Measurements from ENCODE around the gene TENM4. TPM values are rescaled to one million over a fixed set of nuclear protein-coding genes. Genes with fewer than 3 reads are reported as not detected.

The TENM4 gene
- total and polyA plus RNA-seq, 2 of the 13 experiments (the other 11 are each of a cell fraction or from before 2014, with no cell fraction given), result not detected

- peak; percentile 83 for TF ChIP-seq ZNF317 (CRISPR knock-in tag; IDR thresholded peaks at IDR 0.05)
- 0 out of 2 replicates have a peak, but pooled peaks have one; percentile 58 for TF ChIP-seq NFIC (IDR thresholded peaks at IDR 0.05; ENCODE audit: low read length)
- TF ChIP-seq ZNF766 (CRISPR knock-in tag; IDR thresholded peaks at IDR 0.05; ENCODE audit: borderline replicate concordance), result no peak
- no peak; the same call in 1 of the 2 replicates for TF ChIP-seq ZNF274 (CRISPR knock-in tag; IDR thresholded peaks at IDR 0.05)
- TF ChIP-seq ARID4A (CRISPR knock-in tag; IDR thresholded peaks at IDR 0.05; ENCODE audit: borderline replicate concordance), result peak; percentile 44; the same call in 1 of the 2 replicates
- no peak for TF ChIP-seq ZNF781 (CRISPR knock-in tag; IDR thresholded peaks at IDR 0.05; ENCODE audit: borderline replicate concordance, not compliant biosample characterization)
- TF ChIP-seq ZNF263 (CRISPR knock-in tag; IDR thresholded peaks at IDR 0.05), result no peak
- 0 out of 2 replicates have a peak, but pooled peaks have one; percentile 42 for TF ChIP-seq ZNF441 (CRISPR knock-in tag; IDR thresholded peaks at IDR 0.05; ENCODE audit: borderline replicate concordance)
- TF ChIP-seq KAT7 (CRISPR knock-in tag; IDR thresholded peaks at IDR 0.05; ENCODE audit: borderline replicate concordance), result no peak
- peak; percentile 68 for TF ChIP-seq KAT8 (CRISPR knock-in tag; IDR thresholded peaks at IDR 0.05)
- TF ChIP-seq POGZ (CRISPR knock-in tag; IDR thresholded peaks at IDR 0.05), result peak; percentile 94
- no peak for TF ChIP-seq SRY (CRISPR knock-in tag; IDR thresholded peaks at IDR 0.05)
- TF ChIP-seq ZMYM4 (CRISPR knock-in tag; IDR thresholded peaks at IDR 0.05), result peak; percentile 88
- peak; percentile 62 for TF ChIP-seq IKZF5 (CRISPR knock-in tag; IDR thresholded peaks at IDR 0.05)
- TF ChIP-seq ZNF773 (CRISPR knock-in tag; IDR thresholded peaks at IDR 0.05; ENCODE audit: borderline replicate concordance), result no peak
- TF ChIP-seq GATAD1 (CRISPR knock-in tag; IDR thresholded peaks at IDR 0.05), result no peak
- peak; percentile 69; the same call in 1 of the 2 replicates for TF ChIP-seq ZNF501 (CRISPR knock-in tag; IDR thresholded peaks at IDR 0.05)
- peak; percentile 71; the same call in 1 of the 2 replicates for TF ChIP-seq PHF21A (CRISPR knock-in tag; IDR thresholded peaks at IDR 0.05)
- TF ChIP-seq KDM2A (CRISPR knock-in tag; IDR thresholded peaks at IDR 0.05; ENCODE audit: borderline replicate concordance, low read depth), result no peak
- TF ChIP-seq AHDC1 (CRISPR knock-in tag; IDR thresholded peaks at IDR 0.05; ENCODE audit: borderline replicate concordance), result peak; percentile 89; the same call in 1 of the 2 replicates
Observed at GRCh38 chr11:78613378-78613813, 827.4 kb downstream of the TENM4 start (continued).

Data from HepG2 (cell line).